GM18519 (cell line): Measurements from ENCODE around the gene HPS4.

Experiments used
- ATAC-seq: cut with Tn5 transposase; IDR thresholded peaks from one replicate; pipeline ENCODE4 v1.9.1; 2021; ENCODE audit warnings: mild to moderate bottlenecking, moderate library complexity; ENCODE audit not compliant: unreplicated experiment, low FRiP score

The HPS4 gene

DNA sequence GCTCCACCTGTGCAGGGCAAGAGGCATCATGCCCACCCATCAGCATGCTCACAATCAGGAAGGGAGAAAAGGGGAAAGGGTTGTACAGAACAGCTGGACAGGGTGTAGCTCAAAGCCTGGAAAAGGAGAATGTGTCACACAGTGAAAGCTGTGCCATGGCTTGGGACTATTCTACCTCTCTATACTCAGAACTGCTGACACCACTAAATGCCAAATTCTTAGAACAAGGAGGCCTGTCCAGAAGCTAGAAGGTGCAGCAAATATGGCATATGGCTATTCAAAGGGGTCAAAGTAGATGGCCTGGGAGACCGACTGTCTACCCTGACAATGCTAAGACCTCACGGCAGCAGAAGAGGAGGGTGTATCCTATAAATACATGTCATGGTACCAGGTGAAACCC, 12.8 kb downstream of the HPS4 start:
- no peak for ATAC-seq

DNA sequence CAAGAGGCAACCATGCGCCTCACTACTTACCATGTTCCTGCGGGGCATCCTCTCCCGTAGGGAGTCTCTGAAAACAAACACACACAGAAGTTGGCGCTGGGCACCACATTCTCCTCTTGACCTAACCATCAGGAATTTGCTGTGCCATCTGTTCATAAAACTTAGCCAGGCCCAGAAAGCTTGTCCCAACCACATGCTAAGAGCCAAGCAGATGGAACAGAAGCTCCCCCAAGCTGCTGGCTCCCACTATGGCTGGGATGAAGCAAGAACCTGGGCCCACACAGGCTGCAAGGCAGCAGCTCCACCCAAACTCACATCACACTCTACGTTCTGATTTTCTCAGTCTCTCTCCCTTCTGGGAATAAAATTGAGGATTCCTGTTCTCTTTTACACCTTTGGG, 17.4 kb downstream of the HPS4 start:
- ATAC-seq = no peak

DNA sequence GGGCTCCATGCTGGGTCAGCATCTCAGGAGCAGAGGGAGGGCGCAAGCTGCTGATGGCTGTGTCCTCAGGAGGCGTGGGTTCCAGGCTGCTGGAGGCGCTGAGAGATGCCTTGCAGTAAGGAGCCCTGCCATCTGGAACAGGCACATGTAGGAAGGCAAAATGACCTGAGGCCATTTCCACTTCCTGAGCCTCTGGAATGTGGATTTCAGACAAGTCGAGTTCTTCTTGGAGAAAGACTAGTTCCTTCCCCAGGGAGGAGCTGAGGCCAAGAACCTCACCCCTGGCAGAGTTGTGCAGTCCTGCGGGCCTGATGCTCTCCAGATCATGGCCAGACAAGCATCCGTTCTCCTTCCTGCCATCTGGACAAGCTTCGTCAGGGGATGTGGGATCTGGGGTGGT, 19.3 kb downstream of the HPS4 start:
- ATAC-seq = no peak

DNA sequence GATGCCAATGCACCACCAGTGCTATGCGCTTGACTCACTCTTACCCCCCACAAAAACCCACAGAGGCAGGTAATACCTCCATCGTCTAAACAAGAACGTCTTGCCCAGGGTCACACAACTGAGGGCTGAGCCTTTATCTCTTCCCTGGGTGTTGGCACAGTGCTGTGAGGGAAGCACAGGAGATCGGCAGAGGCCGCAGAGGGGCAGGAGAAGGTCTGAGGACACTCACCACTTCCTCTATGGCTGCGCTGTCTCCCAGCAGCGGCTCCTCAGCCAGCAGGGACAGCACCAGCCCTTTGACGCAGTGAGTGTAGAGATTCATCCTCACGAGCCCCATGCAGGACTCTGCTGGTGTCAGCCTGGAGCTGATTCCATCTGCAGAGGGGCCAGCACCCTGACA, 19.9 kb downstream of the HPS4 start:
- ATAC-seq = no peak

DNA sequence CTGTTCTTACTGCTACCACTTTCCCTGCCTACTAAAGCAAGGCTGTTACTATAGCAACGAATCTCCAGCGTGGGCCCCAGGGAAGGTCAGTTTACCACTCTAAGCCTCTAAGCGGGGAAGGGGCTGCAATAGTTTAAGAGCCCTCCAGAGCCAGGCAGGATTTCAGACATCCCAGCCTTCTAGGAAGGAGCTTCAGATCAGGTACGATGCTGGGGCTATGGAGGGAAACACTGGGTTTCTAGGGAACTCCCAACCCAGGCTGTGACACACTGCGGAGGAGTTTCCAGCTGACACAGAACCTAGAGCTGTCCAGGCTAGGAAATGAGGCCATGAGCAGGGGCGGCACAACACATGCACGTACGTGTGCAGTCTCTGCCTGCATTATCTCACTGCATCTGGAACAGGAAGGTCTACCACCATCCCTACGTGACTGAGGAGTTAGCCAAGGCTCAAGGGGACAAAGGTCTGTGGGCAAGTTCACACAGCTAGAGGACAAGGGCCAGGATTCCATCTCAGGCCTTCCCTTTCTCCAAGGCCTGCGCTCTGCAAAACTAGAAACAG, 20.4 kb downstream of the HPS4 start:
- no peak for ATAC-seq

DNA sequence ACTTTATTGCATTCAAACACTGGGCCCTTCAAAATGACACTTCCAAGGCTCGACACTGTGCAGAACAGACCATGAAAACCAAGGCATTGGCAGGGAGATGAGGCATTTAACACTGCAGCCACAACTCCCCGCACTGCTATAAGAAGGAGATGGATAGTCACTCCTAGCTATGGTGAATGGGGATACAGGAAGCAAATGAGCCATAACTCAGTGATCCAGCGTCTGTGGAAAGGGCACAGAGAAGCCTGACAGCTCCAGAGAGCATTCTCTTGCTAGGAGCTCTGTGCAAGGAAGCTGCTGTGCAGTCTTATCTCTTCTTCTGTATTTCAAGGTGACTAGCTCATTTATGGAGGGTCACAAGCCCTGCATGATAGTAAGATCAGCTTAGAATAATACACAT, 20.9 kb downstream of the HPS4 start:
- no peak for ATAC-seq

DNA sequence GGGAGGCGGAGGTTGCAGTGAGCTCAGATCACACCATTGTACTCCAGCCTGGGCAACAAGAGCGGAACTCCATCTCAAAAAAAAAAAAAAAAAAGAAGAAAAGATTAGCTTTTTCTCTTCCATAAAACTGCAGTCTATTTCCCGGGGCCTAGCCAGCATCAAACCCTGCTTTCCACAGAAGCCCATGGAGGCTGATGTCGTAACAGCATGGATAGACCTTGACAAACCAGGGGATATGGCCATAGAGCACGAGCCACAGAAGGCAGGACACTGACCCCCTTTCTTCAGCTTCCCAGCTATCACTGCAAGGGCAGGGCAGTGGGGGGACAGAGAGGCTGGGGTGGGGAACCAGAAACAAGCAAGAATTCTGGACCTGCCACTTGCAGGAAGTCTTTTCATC, 21.5 kb downstream of the HPS4 start:
- no peak for ATAC-seq

DNA sequence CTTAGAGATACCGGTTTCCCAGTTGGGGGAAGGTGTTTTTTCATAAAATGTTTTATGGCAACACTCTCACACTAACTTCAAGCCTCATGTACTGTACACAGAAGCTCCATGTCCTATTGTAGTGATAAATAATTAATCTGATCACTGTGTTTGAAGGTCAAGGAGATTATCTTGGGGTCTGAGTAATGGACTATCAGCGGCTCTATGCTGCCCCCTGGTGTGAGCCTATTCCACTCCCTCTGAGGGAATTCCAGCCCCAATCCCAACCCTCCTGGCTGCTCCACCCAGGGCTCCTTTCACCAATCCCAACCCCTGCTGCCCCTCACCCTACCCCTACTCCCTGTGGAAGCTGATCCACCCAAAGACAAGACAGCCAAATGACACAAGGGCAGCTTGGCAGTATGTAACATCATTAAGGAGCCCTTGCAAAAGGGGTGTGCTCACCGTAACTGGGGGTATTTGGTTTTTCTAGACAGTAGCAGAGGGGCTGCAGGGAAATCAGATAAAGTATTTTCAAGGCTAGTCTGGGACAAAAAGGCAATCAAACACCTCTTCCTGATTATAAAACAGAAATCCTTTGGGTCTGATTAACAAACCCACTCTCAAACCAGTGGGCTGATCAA, 22.3 kb downstream of the HPS4 start:
- no peak for ATAC-seq

DNA sequence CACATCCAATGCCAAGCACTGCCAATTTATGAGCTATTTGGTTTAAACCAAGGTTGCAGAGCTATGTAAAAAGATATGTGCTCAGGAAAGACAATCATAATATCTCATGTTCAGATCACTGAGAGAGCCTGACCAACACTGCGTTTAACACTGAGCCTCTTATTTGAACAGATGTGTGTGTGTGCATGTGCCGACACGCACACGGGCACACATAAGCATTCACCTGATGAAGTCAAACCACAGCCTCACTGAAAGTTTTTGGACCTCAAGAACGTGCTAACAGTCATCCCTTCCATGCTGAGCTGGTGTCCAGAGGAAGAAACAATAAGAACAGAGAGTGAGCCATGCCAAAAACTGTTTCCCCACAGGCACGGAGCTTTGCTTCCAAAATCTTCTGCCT, 23.4 kb downstream of the HPS4 start:
- no peak for ATAC-seq

DNA sequence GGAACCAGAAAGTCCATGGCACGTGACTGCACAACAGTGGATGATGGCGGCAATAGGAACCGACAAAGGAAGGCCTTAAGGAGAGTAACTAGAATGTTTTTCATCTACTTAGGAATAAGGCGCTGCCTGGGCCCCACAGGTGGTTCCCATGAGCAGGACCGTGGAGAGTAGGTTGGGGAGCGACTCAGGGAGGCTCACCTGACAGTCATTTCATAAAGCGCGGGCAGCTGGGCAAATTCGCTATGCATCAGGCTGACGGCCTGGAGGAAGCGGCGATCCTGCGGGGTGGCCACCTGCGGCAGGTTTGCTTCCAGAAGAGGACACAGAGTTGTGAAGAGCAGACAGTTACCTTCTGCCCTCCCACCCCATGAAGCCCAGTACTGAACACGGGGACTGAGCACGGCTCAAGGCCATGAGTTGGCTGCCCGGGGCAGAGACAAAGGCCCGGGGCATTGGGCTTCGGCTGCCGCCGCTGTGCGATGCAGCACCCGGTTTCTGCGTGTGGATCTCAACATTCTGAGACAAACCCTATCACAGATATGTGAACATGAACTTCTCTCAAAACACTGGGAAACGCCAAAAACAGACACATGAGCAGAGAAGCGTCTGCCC, 25.8 kb downstream of the HPS4 start:
- no peak for ATAC-seq

DNA sequence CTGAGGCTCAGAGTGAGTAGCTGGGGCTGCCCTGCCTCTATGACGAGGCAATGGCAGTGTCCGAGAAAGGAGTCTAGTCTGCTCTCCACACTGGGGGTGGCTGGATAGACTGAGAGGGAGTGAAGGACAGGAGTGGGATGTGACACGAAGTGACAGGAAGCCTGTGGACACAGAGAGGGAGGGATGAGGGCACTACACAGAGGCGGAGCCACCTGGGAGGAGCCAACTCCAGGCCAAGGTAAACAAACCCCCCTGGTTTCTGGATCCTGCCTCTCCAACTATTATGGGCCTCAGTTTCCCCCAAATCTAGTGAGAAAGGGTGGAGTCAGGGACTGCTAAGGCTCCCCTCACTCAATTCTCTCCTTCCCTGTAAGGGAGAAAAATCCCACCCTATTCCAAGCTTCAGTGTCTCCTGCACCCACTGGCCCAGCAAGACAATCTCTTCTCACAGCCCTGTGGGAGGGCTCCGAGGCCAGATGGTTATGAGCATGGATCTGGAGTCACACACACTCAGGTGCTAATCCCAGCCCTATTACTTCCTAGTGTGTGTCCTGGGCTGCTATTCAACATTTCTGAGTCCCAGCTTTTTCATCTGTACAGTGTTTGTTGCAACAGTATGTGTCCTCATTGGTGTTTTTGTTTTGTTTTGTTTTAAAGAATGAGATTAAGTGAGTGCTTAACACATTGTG, 29.6 kb downstream of the HPS4 start:
- no peak for ATAC-seq

DNA sequence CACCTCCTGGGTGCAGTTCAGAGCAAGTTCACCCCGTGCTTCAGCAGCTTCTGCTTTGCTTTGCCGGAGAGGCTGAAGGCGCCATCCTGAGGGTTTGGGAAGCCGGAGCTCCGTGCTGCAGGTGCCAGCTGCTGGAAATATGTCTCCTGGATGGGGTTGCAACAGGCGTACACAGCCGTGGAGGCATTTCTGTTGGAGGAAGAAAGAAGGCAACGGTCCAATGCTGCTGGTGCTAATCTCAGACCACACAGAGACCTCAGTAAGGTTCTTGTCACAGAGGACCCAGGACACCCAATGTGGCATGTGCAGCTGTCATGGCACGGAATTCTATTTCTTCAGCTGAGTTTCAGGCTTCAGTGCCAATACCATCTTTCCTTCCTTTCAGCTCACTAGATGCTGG, 30.4 kb downstream of the HPS4 start:
- no peak for ATAC-seq

DNA sequence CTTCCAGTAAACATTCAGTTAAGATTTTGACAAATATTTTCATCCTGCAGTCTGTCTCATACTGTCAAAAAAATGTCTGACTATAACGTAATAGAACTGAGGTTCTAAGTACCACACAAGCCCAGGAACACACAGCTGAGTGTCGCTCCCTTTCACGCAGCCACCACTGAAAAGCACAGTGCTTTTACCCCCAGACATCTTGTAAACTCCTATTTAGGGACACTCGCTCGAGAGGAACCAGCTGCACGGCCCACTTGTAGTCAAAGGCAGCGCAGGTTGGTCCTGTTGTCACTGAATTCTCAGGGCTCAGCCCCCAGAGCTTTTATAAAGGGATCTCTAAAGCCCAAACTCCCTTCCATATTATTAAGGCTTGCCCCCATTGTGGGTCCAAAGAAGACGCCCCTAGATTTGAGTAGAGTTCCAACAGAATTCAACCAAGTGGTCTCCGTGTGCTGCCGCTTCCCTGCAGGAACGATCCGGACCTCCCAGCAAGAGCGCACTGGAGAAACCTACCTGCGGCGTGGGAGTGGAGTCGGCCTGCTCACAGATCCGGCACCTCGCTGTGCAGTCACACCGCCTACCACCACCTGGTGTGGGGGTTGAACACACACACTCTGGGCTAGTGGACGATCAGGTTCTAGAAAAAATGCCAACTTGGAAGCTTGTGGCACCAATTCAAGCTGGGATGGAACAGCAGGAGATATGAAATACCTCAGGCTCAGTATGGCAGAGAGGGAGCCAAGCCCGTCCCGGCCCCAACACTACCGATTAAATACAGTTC, 31.2 kb downstream of the HPS4 start:
- no peak for ATAC-seq

DNA sequence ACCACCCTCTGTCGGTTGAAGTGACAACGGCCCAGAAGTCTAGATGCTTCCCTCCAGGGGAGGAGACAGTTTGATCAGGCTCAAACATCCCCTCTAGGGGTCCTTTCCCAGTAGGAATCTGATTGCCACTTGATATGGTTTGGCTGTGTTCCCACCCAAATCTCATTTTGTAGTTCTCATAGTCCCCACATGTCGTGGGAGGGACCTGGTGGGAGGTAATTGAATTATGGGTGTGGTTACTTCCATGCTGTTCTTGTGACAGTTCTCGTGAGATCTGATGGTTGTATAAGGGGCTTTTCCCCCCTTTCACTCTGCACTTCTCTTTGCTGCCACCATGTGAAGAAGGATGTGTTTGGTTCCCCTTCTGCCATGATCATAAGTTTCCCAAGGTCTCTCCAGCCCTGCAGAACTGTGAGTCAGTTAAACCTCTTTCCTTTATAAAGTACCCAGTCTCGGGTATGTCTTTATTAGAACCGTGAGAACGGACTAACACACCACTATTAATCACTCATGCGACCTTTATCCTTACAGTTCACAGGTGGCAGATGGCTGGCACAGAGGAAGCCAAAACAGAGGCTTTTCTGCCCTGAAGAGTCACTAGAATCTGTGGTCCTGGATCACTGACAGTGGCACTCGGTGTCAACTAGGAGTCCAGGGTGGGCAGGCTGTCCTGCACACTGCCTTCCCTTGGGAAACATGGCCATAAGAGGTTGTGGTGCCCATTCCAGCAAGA, 33.0 kb downstream of the HPS4 start:
- no peak for ATAC-seq

DNA sequence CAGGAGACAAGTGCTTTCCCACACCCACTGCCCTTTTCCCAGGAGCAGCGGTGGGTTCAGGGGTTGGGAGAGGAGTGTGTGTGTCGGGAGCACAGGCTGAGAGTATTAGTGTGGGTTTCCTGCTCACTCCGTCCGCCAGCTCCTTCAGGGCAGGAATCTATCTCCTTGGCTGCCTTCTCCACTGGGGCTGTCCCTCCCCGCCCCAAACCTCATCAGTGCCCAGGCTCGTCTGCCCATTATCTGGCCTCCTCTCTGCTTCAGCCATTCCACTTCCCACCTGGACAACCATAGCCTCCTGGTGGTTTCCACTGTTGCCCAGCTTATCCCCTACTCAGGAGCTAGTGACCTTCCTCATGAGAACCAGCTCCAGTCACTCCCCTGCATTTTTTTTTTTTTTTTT, 34.6 kb downstream of the HPS4 start:
- no peak for ATAC-seq

DNA sequence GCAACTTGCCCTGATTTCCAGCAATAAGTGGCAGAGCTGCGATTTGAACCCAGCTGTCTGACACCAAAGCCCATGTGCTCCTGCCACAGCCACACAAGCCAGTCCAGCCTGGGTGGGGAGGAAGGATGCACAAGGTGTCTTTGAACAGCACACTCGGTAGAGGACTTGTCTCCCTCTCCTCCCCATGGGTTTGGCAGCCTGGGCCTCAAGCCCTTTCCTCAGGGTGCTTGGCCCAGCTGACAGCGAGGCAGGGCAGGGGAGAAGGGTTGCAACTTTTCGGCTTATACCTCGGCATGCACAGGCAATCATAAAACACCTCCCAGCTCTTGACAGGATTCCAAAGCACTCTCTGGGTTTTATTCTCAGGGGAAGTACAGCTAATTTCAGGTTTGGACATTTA, 35.2 kb downstream of the HPS4 start:
- no peak for ATAC-seq

DNA sequence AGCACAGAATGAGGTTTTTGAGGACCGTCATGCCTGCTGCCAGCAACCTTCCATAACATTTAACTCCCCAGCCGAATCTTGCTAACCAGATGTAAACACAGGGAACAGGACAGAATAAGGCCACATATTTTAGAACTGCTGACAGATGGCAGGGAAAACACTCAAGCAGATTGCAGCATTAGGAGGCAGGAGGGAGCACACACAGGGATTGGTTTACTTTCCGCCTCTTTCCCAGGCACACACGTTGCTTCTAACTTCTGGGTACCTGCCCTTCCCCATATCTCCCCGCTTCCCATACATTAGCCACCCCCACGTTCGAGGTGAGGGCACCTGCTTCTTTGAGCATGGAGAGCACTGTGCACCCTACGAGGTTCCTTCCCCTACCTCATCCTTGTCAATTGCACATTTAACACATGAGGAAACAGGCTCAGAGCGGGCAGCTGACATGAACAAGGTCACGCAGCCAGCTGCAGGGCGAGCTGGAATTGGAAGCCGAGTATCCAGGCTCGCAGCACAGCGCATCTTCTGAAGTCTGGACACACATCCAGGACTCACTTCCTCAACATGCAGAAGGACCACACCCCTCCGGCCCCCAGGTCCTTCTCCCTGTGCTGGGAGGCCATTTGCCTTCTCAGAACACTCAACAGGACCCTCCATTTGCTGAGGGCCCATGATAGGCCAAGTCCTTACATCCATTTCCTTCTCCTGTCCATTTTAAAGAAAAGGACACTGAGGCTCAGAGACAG, 35.8 kb downstream of the HPS4 start:
- ATAC-seq = no peak

DNA sequence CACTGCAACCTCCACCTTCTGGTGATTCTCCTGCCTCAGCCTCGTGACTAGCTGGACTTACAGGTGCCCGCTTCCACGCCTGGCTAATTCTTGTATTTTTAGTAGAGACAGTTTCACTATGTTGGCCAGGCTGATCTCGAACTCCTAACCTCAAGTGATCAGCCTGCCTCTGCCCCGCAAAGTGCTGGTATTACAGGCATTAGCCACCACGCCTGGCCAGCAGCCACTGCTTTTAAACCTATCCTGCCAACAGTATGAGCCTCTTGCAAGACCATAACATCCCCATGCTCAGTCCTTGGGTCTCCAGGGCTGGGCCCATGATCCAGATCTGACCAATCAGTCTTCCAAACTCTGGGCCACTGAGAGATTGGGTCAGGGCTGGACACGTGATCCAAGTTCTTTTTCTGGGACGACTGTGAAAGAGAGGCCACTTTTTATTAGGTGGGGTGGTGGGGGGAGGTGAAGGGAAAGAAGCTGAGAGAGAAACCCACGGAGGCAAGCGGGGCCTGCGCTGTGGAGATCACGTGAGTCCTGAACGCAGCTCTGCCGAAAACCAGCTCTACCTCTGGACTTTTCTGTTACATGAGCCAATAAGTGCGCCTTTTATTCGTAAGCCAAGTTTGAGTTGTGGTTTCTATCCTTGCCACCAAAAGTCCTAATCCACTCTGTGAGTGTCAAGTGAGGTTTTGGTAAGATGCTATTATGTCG, 36.6 kb downstream of the HPS4 start:
- ATAC-seq = no peak

DNA sequence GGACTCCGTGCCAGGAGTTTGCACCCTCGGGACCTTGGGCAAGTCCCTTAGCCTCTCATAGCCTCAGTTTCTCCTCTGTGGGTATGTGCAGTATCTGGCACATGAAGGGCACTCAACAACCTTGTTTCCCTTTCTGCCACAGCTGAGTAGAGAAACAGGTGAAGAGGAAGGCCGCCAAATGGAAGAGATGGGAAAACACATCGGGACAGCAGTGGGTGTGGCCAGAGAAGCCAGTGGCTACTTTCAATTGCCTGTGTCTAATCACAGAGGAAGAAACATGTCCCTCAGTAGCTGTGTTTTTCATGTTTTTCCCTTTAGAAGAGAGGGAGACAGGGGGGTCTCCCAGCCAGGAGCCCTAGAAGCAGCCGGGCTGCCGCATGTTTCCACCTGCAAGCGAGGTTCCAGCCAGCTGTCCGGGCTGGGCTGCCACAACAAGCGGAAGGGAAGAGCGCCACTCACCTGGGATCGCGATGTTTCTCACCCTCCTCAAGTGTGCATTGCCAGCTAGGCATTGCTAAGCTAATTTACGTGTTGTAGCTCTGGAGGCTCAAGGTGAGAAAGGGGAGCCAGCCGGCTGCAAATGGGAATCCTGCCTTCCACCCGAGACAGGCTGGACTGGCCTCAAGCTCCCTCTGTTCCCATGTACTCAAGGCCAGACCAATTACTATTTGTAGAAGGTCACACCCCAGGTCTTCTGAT, 37.9 kb downstream of the HPS4 start:
- ATAC-seq = no peak
